ENCODE data around the gene SPRED2.

SPRED2 gene

DNA sequence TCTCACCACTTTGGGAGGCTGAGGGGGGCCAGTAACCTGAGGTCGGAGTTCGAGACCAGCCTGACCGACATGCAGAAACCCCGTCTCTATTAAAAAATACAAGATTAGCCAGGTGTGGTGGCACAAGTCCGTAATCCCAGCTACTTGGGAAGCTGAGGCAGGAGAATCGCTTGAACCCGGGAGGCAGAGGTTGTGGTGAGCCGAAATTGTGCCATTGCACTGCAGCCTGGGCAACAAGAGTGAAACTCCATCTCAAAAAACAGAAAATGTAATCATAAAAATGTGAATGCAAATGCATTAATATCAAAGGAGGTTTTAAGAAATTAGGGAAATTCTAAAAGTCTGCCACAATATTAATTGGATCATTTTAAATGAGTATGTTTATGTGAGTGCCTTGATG lies 159.1 kb downstream of the SPRED2 start:
- no peak for DNase-seq (ENCODE audit: low read depth, low spot score)
- TF ChIP-seq, protein P1, sequence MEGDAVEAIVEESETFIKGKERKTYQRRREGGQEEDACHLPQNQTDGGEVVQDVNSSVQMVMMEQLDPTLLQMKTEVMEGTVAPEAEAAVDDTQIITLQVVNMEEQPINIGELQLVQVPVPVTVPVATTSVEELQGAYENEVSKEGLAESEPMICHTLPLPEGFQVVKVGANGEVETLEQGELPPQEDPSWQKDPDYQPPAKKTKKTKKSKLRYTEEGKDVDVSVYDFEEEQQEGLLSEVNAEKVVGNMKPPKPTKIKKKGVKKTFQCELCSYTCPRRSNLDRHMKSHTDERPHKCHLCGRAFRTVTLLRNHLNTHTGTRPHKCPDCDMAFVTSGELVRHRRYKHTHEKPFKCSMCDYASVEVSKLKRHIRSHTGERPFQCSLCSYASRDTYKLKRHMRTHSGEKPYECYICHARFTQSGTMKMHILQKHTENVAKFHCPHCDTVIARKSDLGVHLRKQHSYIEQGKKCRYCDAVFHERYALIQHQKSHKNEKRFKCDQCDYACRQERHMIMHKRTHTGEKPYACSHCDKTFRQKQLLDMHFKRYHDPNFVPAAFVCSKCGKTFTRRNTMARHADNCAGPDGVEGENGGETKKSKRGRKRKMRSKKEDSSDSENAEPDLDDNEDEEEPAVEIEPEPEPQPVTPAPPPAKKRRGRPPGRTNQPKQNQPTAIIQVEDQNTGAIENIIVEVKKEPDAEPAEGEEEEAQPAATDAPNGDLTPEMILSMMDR (IDR thresholded peaks at IDR 0.05; ENCODE audit: insufficient read depth, low read length, missing control alignments) = no peak
- ChIA-PET POLR2A (no interaction called here), CTCF (interaction anchor here (0.8 to 5.3 kb wide), 3 partner anchors 7 to 280 kb away, joined by 4 to 56 read pairs (median 4); no protein-coding TSS in a partner anchor)
- H3K4me3 ChIP-seq (ENCODE audit: low read depth, low read length) = no peak overlapping the region

DNA sequence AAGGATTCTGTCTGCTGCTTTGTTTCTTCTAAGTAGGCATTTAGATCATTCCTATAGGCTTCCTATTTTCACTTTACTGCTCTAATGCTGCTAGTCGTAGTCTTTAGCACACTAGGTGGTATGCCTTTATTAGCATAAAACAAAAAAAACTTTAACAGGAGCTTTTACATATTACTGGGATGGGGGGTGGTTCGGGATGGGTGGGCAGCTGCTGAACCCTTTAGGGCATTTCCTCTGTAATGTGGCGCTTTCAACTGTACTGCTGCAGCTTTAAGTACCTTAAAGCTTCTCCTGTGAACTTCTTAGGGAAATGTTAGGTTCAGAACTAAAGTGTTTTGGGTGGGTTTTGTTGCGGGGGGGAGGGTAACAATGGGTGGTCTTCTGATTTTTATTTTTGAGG lies 163.4 kb downstream of the SPRED2 start:
- TF ChIP-seq, protein P1 (IDR thresholded peaks at IDR 0.05; ENCODE audit: insufficient read depth, low read length, missing control alignments) = no peak
- CTCF ChIA-PET = interaction anchor here (1.1 to 7.3 kb wide), 4 partner anchors 7 to 305 kb away, joined by 3 to 56 read pairs (median 8); no protein-coding TSS in a partner anchor
- POLR2A ChIA-PET = no interaction called here
- H3K4me3 ChIP-seq (ENCODE audit: low read depth, low read length) = no peak overlapping the region
- DNase-seq (ENCODE audit: low read depth, low spot score) = no peak

DNA sequence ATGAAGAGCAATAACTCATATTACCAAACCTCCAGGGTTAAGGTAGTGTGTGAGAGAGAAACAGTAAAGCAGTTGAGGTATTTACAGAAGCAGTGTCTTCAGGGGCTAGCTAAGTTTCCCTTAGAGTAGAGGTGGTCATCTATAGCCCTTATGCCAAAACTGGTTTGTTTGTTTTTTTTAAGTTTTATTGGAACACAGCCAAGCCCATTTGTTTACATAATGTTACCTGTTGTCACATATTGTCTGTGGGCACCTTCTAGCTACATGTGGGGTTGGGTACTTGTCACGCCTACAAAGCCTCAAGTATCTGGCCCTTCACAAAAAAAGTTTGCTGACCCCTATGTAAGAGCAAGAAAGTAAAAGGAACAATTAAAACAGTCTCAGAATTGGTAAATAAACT lies 165.4 kb downstream of the SPRED2 start:
- DNase-seq (ENCODE audit: low read depth, low spot score) = no peak
- CTCF ChIA-PET = interaction anchor here (1.3 to 7.3 kb wide), 4 partner anchors 9 to 307 kb away, joined by 3 to 56 read pairs (median 24); no protein-coding TSS in a partner anchor
- POLR2A ChIA-PET = no interaction called here
- TF ChIP-seq, protein P1 (IDR thresholded peaks at IDR 0.05; ENCODE audit: insufficient read depth, low read length, missing control alignments) = no peak
- H3K4me3 ChIP-seq (ENCODE audit: low read depth, low read length) = no peak overlapping the region

DNA sequence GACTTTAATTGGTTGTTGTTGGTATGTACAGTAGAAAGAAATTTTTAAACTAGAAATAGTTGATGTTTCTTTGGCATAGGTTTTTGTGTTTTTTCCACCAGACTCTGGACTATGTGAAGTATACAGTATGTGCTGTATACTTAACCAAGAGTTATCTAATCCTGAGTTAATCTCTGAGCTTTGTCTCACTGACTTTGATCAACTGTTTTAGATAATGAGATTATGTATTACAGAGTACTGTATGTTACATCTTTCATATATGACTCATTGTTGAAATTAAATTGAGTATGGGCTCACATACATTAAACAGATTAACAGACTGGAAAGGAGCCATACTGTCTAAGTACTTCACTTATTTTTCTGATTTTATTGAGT lies 166.7 kb downstream of the SPRED2 start:
- CTCF ChIA-PET = interaction anchor here (0.6 to 7.3 kb wide), 37 partner anchors 9 to 310 kb away, joined by 3 to 56 read pairs (median 5); no protein-coding TSS in a partner anchor
- H3K4me3 ChIP-seq (ENCODE audit: low read depth, low read length) = no peak overlapping the region
- TF ChIP-seq, protein P1 (IDR thresholded peaks at IDR 0.05; ENCODE audit: insufficient read depth, low read length, missing control alignments) = no peak
- no peak for DNase-seq (ENCODE audit: low read depth, low spot score)
- POLR2A ChIA-PET = no interaction called here

DNA sequence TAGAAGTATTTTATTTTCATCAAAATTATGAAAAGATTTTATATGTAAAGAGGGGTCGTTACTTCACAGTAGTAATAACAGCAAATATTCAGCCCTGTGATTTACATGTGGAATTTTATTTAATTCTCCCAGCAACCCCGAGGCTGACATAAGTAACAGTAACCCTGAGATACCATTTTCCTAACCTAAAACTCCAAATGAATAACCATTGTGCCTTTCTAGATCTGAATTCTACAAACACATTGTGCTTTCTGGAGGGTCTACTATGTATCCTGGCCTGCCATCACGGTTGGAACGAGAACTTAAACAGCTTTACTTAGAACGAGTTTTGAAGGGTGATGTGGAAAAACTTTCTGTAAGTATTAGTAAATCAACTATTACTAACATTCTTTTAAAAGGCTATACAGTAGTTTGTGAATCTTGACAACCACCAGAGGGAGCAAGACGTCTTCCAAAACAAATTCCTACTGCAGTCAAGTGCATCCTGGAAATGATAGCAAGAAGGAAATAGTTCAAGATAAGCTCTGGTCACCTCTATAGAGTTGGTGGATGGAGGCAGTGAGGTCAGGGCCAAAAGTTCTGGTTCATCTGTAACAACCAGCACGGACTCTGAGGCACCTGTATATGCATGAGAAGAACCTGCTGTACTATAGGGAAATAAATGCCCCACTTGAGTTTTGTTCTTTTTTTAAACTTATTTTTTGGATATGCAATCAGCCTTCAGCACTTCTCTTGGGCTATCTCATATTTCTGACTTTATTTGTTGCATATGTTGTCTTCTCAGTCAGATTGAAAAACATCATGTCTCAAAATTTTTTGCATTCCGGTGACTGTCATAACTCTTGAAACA lies 167.4 kb downstream of the SPRED2 start:
- H3K4me3 ChIP-seq (ENCODE audit: low read depth, low read length) = no peak overlapping the region
- ChIA-PET POLR2A (no interaction called here), CTCF (interaction anchor here (0.6 to 7.3 kb wide), 42 partner anchors 8 to 311 kb away, joined by 3 to 56 read pairs (median 4); no protein-coding TSS in a partner anchor)
- TF ChIP-seq, protein P1 (IDR thresholded peaks at IDR 0.05; ENCODE audit: insufficient read depth, low read length, missing control alignments) = peak; percentile 53
- peak; percentile 58 for DNase-seq (ENCODE audit: low read depth, low spot score)

DNA sequence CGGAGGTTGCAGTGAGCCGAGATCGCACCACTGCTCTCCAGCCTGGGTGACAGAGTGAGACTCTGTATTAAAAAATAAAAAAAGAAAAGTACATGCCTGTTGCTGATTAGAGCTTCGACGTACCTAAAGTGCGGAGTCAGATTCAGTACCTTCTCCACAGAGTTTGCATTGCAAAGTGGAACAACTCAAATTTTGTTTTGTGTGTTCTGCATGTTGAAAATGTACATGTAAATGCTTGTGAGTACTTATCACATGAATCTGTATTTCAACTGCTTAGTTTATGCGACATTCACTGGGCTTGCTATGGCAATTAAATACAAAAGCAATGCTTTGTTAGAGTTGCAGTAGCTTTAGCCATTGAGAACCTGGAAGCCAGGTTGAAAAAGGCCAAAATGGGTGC lies 168.4 kb downstream of the SPRED2 start:
- no peak for DNase-seq (ENCODE audit: low read depth, low spot score)
- CTCF ChIA-PET = interaction anchor here (1.1 to 7.3 kb wide), 9 partner anchors 9 to 310 kb away, joined by 3 to 56 read pairs (median 7); no protein-coding TSS in a partner anchor

More for the DNA sequence above, 168.4 kb downstream of the SPRED2 start:
- POLR2A ChIA-PET = interaction anchor here (1.4 kb wide), 1 partner anchor 172 kb away, joined by 4 read pairs; no protein-coding TSS in a partner anchor
- TF ChIP-seq, protein P1 (IDR thresholded peaks at IDR 0.05; ENCODE audit: insufficient read depth, low read length, missing control alignments) = no peak
- H3K4me3 ChIP-seq (ENCODE audit: low read depth, low read length) = no peak overlapping the region
